Germinal center (tissue), 1 donor: ENCODE measurements around the gene GNPTG.
A peak's percentile ranks its signal among the peaks of the same experiment; 100 is the strongest.

ENCODE experiments used
- DNase-seq: peaks from one replicate; pipeline ENCODE4 v3.0.0; 2012; ENCODE audit warnings: mixed read lengths, low spot score

GNPTG gene

GRCh38 chr16:1371054-1371978, 19.6 kb downstream of the GNPTG start:
- DNase-seq = no peak

DNA sequence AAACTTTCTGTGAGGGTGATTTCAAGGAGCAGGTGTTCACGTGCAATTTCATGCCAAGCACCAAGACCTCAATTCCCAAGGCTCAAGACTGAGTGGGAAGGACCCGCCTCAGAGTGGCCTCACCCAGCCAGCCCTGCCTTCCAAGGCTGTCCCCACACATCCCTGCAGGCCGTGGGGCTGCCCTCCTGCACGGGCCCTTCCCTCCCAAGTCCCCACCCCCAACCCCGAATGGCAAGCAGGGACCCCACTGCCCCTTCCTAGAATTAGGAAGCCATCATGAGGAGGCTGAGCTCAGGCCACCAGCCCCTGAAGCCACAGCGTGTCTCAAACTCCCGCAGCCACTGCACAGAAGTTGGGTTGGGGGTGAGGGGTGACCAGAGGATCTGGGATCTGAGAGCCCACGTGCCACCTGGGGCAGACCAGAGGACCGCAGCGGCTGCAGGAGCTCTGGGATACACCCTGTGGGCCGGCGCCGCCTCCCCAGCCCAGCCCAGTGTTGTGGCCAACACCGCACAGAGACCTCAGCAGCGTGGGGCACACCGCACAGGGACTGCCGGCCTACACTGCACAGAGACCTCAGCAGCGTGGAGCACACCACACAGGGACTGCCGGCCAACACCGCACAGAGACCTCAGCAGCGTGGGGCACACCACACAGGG, 20.7 kb downstream of the GNPTG start:
- no peak for DNase-seq

- no peak for DNase-seq
These were observed 22.9 kb downstream of the GNPTG start for GRCh38 chr16:1374418-1375297.

DNA sequence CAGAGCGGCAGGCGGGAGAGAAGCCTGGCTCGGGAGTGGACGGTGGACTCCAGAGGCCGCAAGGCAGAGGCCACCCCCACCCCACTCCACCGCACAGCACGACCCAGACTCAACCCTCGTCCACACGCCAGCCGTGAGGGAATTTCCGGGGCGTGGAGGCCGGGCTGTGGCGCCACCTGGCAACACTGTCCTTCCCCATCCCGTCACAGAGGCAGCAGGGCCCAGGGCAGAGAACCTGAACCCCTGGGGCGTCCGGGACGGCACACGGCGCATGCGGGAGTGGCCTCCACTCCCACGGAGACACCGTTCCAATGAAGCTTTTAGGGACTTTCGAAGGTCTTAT, 23.5 kb downstream of the GNPTG start:
- no peak for DNase-seq

DNA sequence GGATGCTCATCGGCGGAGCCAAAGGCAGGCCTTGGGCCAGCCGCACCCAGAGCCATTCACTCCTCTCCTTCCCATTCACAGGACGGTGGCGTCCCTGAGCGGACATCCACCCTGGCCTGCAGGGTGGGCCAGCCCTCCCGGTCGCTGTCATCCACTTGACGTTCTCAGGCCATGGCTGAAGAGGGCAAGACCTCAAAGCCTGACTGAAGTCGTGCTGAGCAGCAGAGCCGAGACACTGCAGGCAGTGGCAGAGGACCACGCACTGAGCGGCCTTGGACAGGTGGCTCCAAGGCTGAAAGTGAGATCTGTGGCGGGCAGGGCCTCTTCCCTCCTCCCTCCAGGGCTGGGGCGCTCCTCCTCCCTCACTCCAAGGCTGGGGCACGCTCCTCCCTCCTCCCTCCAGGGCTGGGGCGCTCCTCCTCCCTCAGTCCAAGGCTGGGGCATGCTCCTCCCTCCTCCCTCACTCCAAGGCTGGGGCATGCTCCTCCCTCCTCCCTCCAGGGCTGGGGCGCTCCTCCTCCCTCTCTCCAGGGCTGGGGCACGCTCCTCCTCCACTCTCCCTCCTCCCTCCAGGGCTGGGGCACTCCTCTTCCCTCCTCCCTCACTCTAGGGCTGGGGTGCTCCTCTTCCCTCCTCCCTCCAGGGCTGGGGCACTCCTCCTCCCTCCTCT, 24.1 kb downstream of the GNPTG start:
- DNase-seq = no peak

DNA sequence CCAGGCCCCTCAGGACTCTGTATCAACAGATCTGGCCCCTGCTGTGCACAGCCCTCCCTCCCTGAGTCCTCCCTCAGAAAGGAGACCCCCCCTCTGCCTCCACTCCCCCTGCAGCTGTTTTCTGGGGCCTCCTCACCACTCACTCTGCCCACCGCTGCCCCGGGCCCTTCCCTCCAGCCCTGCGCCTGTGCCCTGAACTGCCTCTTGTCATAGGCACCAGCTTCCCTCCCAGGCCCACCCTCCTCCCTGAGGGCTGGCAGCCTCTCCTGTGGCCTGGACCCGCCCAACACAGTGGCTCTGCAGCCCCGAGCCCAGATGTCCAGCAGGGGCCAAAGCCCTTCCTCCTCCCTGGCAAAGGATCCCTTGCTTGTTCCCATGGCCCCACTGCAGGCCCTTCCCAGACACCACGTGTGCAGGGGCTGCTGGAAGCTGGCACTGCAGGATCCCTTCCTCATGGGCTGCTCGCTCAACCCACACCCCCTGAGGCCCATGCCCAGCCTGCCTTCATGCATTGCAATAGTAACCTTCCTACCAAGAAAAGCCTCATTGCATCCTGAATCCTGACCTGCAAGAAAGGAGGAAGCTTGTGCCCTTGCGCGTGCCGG, 25.8 kb downstream of the GNPTG start:
- DNase-seq = no peak

GRCh38 chr16:1378087-1378803, 26.5 kb downstream of the GNPTG start:
- DNase-seq = no peak

DNA sequence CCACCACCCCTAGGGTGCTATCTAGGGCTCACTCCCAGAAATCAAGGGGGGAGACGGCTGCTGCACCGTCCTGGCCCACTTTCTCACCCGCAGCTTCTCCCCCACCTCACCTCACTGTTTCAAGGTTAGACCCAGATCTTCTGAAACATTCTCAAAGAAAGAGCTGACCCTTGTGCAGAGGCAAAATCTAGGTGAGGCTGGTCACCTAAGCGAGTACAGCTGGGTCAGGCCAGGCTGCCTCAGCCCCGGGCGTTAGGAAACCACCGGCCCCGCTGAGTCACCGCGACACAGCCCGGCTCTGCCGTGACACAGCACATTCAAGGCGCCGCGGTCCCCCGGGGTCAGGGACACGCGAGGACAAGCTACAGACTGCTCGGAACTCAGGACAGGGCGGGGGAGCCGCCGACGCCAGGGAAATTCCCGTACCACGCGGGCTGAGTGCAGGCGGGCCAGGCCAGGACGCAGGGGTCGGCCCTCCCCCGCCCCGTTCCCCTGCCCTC, 27.1 kb downstream of the GNPTG start:
- DNase-seq = peak; percentile 14

- peak; percentile 76 for DNase-seq
These were observed 27.8 kb downstream of the GNPTG start for GRCh38 chr16:1379304-1380076.

DNA sequence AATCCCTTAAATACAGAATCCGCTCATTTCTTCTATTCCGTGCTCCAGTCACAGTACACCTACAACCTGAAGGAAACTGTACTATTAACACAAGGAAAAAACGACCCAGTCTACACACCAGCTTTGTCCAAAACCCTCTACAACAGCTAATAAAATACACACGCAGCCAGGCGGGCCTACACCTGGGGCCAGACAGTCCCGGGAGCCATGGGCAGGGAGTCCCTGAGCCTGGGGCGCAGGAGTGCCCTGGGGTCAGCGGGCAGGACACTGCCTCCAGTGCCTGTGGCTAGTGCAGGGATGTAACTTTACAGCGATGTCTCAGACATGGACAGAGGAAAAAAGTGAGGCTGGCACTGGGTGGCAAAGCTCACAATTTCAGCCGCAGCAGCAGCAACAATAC, 28.5 kb downstream of the GNPTG start:
- DNase-seq = no peak

- DNase-seq = no peak
These were observed 30.1 kb downstream of the GNPTG start for GRCh38 chr16:1381612-1382406.

DNA sequence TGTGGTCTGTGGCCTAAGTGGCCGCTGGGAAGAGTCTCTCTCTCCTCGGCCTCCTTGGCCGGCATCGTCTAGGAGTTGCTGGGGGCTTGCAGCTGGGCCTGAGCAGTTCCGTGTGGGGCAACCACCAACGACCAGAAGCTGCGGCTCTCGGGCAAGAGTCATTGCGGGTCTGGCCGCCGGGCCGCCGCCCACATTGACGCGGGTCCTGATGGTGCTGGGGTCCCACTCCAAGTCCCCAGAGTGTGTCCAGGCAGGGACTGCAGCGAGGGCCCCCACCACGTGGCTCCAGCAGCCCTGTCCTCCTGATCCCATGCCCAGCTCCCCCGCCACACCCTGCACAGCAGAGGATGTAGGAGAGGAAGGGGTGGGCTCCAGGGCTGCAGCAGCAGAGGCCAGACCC, 31.8 kb downstream of the GNPTG start:
- DNase-seq = no peak

GRCh38 chr16:1385232-1385631, 33.5 kb downstream of the GNPTG start:
- no peak for DNase-seq

GRCh38 chr16:1387331-1387730, 35.6 kb downstream of the GNPTG start:
- no peak for DNase-seq

- no peak for DNase-seq
These were observed 38.0 kb downstream of the GNPTG start for GRCh38 chr16:1389762-1390161.

- DNase-seq = no peak
These were observed 38.6 kb downstream of the GNPTG start for GRCh38 chr16:1390239-1390779.

GRCh38 chr16:1392826-1393225, 41.1 kb downstream of the GNPTG start:
- DNase-seq = no peak

DNA sequence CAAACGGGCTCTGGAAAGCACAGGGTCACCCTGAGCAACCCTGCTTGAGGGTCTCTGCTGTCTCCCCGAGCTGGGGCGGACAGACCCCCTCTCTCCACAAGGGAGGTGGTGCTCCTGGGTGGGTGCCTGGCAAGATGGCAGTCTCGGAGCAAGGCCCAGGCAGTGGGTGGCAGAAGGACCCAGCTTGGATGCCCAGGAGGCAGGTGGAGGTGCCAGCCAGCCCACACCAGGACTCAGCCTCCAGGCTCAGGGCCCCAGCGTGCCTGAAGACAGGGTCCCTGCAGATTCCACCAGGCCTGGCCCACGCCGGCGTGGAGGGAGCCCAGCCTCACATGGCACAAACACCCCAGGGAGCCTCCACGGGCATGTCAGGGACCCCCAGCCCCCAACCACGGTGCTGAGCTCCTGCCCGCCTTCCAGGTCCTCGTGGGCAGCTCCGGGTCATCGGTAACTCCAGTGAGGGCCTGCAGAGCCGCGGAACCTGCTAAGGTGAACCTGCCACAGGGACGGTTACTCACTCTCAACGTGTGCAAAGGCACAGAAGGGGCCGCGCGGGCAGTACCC, 42.0 kb downstream of the GNPTG start:
- no peak for DNase-seq
